OCI-LY7 (cell line): ENCODE data around the gene PRMT1. TPM values are rescaled to one million over a fixed set of nuclear protein-coding genes. Genes with fewer than 3 reads are reported as not detected.

Experiments
- BruUV-seq: library from RNA; stranded (reverse); fragments of 400-500 nt; replicated peaks from 2 replicates; lab custom pipeline; 2021; lab: Mats Ljungman, UMichigan
- CTCF ChIA-PET: fragments of 300-600 bp; sonication (Branson Sonifier 250); formaldehyde crosslinking; loops from one replicate; lab custom pipeline; 2022; ENCODE audit warnings: antibody characterized with exemption; ENCODE audit not compliant: unreplicated experiment; lab: Charles Lee
- POLR2A ChIA-PET: fragments of 300-600 bp; sonication (Branson Sonifier 250); formaldehyde crosslinking; loops from one replicate; lab custom pipeline; 2022; ENCODE audit warnings: antibody characterized with exemption; lab: Charles Lee
- DNase-seq: peaks from one replicate; pipeline ENCODE4 v3.0.0-alpha.2; 2015; ENCODE audit warnings: low spot score
- H2AFZ ChIP-seq: fragments of 200-600 bp; sonication (generic), shearing (Covaris generic); 2 replicates; pipeline ENCODE4 v1.6.1; 2014; ENCODE audit warnings: mild to moderate bottlenecking, antibody characterized with exemption, low read length, moderate library complexity
- H3K27ac ChIP-seq: fragments of 200-600 bp; sonication (generic); 2 replicates; pipeline ENCODE4 v1.5.1; 2014; ENCODE audit warnings: mixed run types, low read depth, mild to moderate bottlenecking, moderate library complexity, low read length, inconsistent platforms; ENCODE audit not compliant: poor library complexity, severe bottlenecking
- H3K36me3 ChIP-seq: fragments of 200-600 bp; sonication (generic); 2 replicates; pipeline ENCODE4 v1.6.1; 2014; ENCODE audit warnings: mild to moderate bottlenecking, antibody characterized with exemption, low read length, moderate library complexity, mixed read lengths; ENCODE audit not compliant: insufficient read depth
- H3K4me1 ChIP-seq: fragments of 200-600 bp; sonication (generic); 2 replicates; pipeline ENCODE4 v1.5.1; 2014; ENCODE audit warnings: mild to moderate bottlenecking, low read length; ENCODE audit not compliant: insufficient read depth, poor library complexity, severe bottlenecking
- H3K4me2 ChIP-seq: fragments of 200-600 bp; sonication (generic); 2 replicates; pipeline ENCODE4 v1.6.1; 2014; ENCODE audit warnings: mild to moderate bottlenecking, low read length
- H3K4me3 ChIP-seq: fragments of 200-600 bp; sonication (generic); 2 replicates; pipeline ENCODE4 v1.5.1; 2014; ENCODE audit warnings: mild to moderate bottlenecking, low read depth, low read length; ENCODE audit not compliant: poor library complexity, severe bottlenecking
- H3K79me2 ChIP-seq: fragments of 200-600 bp; sonication (generic); 2 replicates; pipeline ENCODE4 v1.6.1; 2016; ENCODE audit warnings: low read depth, mild to moderate bottlenecking, low read length, moderate library complexity, mixed read lengths; ENCODE audit not compliant: insufficient read depth
- H3K9me2 ChIP-seq: fragments of 200-600 bp; sonication (generic); 2 replicates; pipeline ENCODE4 v1.6.1; 2016; ENCODE audit warnings: mild to moderate bottlenecking, low read length, mixed read lengths; ENCODE audit not compliant: insufficient read depth
- H3K9me3 ChIP-seq: fragments of 200-600 bp; sonication (generic); 2 replicates; pipeline ENCODE4 v1.6.1; 2014; ENCODE audit warnings: mild to moderate bottlenecking, mixed run types, low read length, mixed read lengths
- H4K20me1 ChIP-seq: fragments of 200-600 bp; sonication (generic); 2 replicates; pipeline ENCODE4 v1.6.1; 2014; ENCODE audit warnings: mild to moderate bottlenecking, antibody characterized with exemption, low read length, moderate library complexity, mixed read lengths; ENCODE audit not compliant: insufficient read depth
- EZH2phosphoT487 ChIP-seq: fragments of 200-600 bp; sonication (generic); IDR thresholded peaks from 2 replicates; pipeline ENCODE4 v1.6.1; 2018; ENCODE audit warnings: low read depth, borderline replicate concordance, mild to moderate bottlenecking, mixed run types, antibody characterized with exemption, low read length, moderate library complexity, mixed read lengths
- intact Hi-C: fragments of 100-400 bp; cut with micrococcal nuclease; formaldehyde crosslinking; loops from one replicate; pipeline ENCODE4 v1.10.0; 2022; ENCODE audit not compliant: unreplicated experiment
- total RNA-seq, 2 experiments: library from RNA; depleted of rRNA in 1 of 2; stranded (reverse); fragments of >200 nt in 1 of 2; shearing (Covaris generic) in 1 of 2; gene quantifications; 2 replicates each; pipeline ENCODE4 v1.2.3, GENCODE V29; 2014 to 2022
- TF ChIP-seq, protein P1 (sequence below): fragments of 200-600 bp; sonication (generic); conservative IDR thresholded peaks from 2 replicates; pipeline ENCODE4 v1.5.1; 2014; ENCODE audit warnings: mild to moderate bottlenecking, antibody characterized with exemption, low read length, moderate library complexity, mixed read lengths

The PRMT1 gene
- total RNA-seq, 2 experiments from 2014 or later = 266 to 403 TPM

DNA sequence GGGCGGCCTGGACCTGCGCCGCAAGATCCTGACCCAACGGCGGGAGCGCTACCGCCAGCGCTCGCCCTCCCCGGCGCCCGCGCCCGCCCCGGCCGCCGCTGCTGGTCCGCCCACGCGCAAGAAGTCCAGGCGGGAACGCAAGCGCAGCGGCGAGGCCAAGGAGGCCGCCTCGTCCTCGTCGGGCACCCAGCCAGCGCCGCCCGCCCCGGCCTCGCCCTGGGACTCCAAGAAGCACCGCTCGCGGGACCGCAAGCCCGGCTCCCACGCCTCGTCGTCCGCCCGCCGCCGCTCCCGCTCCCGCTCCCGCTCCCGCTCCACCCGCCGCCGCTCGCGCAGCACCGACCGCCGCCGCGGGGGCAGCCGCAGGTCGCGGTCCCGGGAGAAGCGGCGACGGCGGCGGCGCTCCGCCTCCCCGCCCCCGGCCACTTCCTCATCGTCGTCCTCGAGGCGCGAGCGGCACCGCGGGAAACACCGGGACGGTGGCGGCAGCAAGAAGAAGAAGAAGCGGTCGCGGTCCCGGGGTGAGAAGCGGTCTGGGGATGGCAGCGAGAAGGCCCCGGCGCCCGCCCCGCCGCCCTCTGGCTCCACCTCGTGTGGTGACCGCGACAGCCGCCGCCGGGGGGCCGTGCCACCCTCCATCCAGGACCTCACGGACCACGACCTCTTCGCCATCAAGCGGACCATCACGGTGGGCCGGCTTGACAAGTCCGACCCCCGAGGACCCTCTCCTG lies 25.1 kb upstream of the PRMT1 start:
- CTCF ChIA-PET = no interaction called here
- no peak overlapping the region for H3K27ac ChIP-seq
- H3K79me2 ChIP-seq = no peaks in the 10 kb centered on the region
- TF ChIP-seq, protein P1, sequence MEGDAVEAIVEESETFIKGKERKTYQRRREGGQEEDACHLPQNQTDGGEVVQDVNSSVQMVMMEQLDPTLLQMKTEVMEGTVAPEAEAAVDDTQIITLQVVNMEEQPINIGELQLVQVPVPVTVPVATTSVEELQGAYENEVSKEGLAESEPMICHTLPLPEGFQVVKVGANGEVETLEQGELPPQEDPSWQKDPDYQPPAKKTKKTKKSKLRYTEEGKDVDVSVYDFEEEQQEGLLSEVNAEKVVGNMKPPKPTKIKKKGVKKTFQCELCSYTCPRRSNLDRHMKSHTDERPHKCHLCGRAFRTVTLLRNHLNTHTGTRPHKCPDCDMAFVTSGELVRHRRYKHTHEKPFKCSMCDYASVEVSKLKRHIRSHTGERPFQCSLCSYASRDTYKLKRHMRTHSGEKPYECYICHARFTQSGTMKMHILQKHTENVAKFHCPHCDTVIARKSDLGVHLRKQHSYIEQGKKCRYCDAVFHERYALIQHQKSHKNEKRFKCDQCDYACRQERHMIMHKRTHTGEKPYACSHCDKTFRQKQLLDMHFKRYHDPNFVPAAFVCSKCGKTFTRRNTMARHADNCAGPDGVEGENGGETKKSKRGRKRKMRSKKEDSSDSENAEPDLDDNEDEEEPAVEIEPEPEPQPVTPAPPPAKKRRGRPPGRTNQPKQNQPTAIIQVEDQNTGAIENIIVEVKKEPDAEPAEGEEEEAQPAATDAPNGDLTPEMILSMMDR = no peak
- TF ChIP-seq EZH2phosphoT487 = no peak
- BruUV-seq = no TSS peak
- H4K20me1 ChIP-seq = no peaks in the 10 kb centered on the region
- H3K4me2 ChIP-seq = no peak overlapping the region
- intact Hi-C loops = no loop called here
- H3K36me3 ChIP-seq = peaks cover 81% of the 10 kb centered on the region
- H3K9me3 ChIP-seq = no peaks in the 10 kb centered on the region
- no peaks in the 10 kb centered on the region for H3K9me2 ChIP-seq
- no peaks in the 10 kb centered on the region for H3K4me1 ChIP-seq
- no peak overlapping the region for H3K4me3 ChIP-seq
- H2AFZ ChIP-seq = no peak overlapping the region
- DNase-seq = no peak
- POLR2A ChIA-PET = no interaction called here

- no TSS peak for BruUV-seq
- Histone ChIP-seq H3K9me2 (no peaks in the 10 kb centered on the region), H3K9me3 (no peaks in the 10 kb centered on the region), H3K27ac (no peak overlapping the region), H4K20me1 (no peaks in the 10 kb centered on the region), H3K79me2 (no peaks in the 10 kb centered on the region), H3K4me3 (no peak overlapping the region), H3K36me3 (peaks cover 78% of the 10 kb centered on the region), H3K4me2 (no peak overlapping the region), H3K4me1 (no peaks in the 10 kb centered on the region), H2AFZ (no peak overlapping the region)
- DNase-seq = no peak
- TF ChIP-seq, protein P1 = no peak
- ChIA-PET CTCF (no interaction called here), POLR2A (no interaction called here)
- intact Hi-C loops = no loop called here
Observed at GRCh38 chr19:49652551-49653465, 24.3 kb upstream of the PRMT1 start.

DNA sequence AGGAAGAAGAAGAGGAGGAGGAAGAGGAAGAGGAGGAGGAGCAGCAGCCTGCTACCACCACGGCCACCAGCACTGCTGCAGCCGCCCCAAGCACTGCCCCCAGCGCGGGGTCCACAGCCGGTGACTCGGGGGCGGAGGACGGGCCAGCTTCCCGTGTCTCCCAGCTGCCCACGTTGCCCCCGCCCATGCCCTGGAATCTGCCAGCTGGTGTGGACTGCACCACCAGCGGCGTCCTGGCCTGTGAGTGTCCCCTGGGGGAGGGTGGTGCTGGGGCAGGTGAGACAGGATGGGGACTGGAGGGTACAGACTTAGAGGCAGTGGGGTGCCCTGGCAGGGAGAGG lies 23.6 kb upstream of the PRMT1 start:
- POLR2A ChIA-PET = no interaction called here
- no peak overlapping the region for H2AFZ ChIP-seq

More for the DNA sequence above, 23.6 kb upstream of the PRMT1 start:
- Histone ChIP-seq H3K9me2 (no peaks in the 10 kb centered on the region), H3K27ac (no peak overlapping the region), H3K36me3 (peaks cover 83% of the 10 kb centered on the region), H4K20me1 (no peaks in the 10 kb centered on the region), H3K4me2 (no peak overlapping the region), H3K9me3 (no peaks in the 10 kb centered on the region), H3K79me2 (no peaks in the 10 kb centered on the region), H3K4me3 (no peak overlapping the region), H3K4me1 (no peaks in the 10 kb centered on the region)
- no peak for DNase-seq
- CTCF ChIA-PET = no interaction called here
- no TSS peak for BruUV-seq
- intact Hi-C loops = no loop called here
- TF ChIP-seq EZH2phosphoT487 = no peak
- TF ChIP-seq, protein P1 = no peak
